ENCODE results near the gene DYRK1A. TPM values are rescaled to one million over a fixed set of nuclear protein-coding genes. Genes with fewer than 3 reads are reported as not detected.

Gene DYRK1A
- total RNA-seq, 1 experiment from 2014 or later, result 48.7 TPM

GRCh38 chr21:37516998-37517397, 150.4 kb downstream of the DYRK1A start:
- ATAC-seq (no peak), DNase-seq (no peak)
- H3K4me1 ChIP-seq (ENCODE audit: insufficient read depth, low read length), result no peaks in the 10 kb centered on the region
- no peaks in the 10 kb centered on the region for H4K20me1 ChIP-seq (ENCODE audit: low read length)
- H3K9me2 ChIP-seq (replicated peaks; ENCODE audit: low read length), result no peaks in the 10 kb centered on the region
- no peak overlapping the region for H3K4me3 ChIP-seq (ENCODE audit: low read length)
- H3K27ac ChIP-seq (ENCODE audit: low read length), result no peak overlapping the region
- POLR2A ChIA-PET (ENCODE audit: unreplicated experiment), result no interaction called here
- no peaks in the 10 kb centered on the region for H3K27me3 ChIP-seq (ENCODE audit: low read length)
- no peak overlapping the region for H2AFZ ChIP-seq (ENCODE audit: low read length)
- no peaks in the 10 kb centered on the region for H3K9me3 ChIP-seq (ENCODE audit: low read length)
- CTCF ChIA-PET, result no interaction called here
- no peak overlapping the region for H3K9ac ChIP-seq (ENCODE audit: low read length)
- no peaks in the 10 kb centered on the region for H3K79me2 ChIP-seq (ENCODE audit: low read length)
- TF ChIP-seq EZH2phosphoT487 (IDR thresholded peaks at IDR 0.05; ENCODE audit: borderline replicate concordance, low read length), result no peak
- no peak for TF ChIP-seq EZH2 (IDR thresholded peaks at IDR 0.05; ENCODE audit: low read length, unreplicated experiment)
- TF ChIP-seq CTCF (conservative IDR thresholded peaks at IDR 0.05; ENCODE audit: low read depth, low read length), result no peak
- H3F3A ChIP-seq (ENCODE audit: low read length, unreplicated experiment), result no peaks in the 10 kb centered on the region
- intact Hi-C loops (cut with micrococcal nuclease), result no loop called here
- no peak overlapping the region for H3K4me2 ChIP-seq (ENCODE audit: low read length)
- H3K36me3 ChIP-seq (ENCODE audit: low read depth, low read length), result peaks cover 32% of the 10 kb centered on the region
- no TSS peak for BruUV-seq (replicated peaks)

GRCh38 chr21:37520801-37521200, 154.2 kb downstream of the DYRK1A start:
- TF ChIP-seq EZH2phosphoT487 (IDR thresholded peaks at IDR 0.05; ENCODE audit: borderline replicate concordance, low read length) (no peak), EZH2 (IDR thresholded peaks at IDR 0.05; ENCODE audit: low read length, unreplicated experiment) (no peak), CTCF (conservative IDR thresholded peaks at IDR 0.05; ENCODE audit: low read depth, low read length) (no peak)
- H3K27me3 ChIP-seq (ENCODE audit: low read length), result no peaks in the 10 kb centered on the region
- ATAC-seq (no peak), DNase-seq (no peak)
- intact Hi-C loops (cut with micrococcal nuclease), result no loop called here
- H3K9ac ChIP-seq (ENCODE audit: low read length), result no peak overlapping the region
- no peak overlapping the region for H3K4me3 ChIP-seq (ENCODE audit: low read length)
- peaks cover 13% of the 10 kb centered on the region; the same call in 1 of the 2 replicates for H3K36me3 ChIP-seq (ENCODE audit: low read depth, low read length)
- H3F3A ChIP-seq (ENCODE audit: low read length, unreplicated experiment), result no peaks in the 10 kb centered on the region
- no peaks in the 10 kb centered on the region for H3K4me1 ChIP-seq (ENCODE audit: insufficient read depth, low read length)
- BruUV-seq (replicated peaks), result no TSS peak
- H3K27ac ChIP-seq (ENCODE audit: low read length), result no peak overlapping the region
- ChIA-PET CTCF (no interaction called here), POLR2A (ENCODE audit: unreplicated experiment) (interaction anchor here (0.6 kb wide), 1 partner anchor 24 kb away, joined by 3 read pairs; no protein-coding TSS in a partner anchor)
- H3K4me2 ChIP-seq (ENCODE audit: low read length), result no peak overlapping the region
- H3K9me2 ChIP-seq (replicated peaks; ENCODE audit: low read length), result no peaks in the 10 kb centered on the region
- no peaks in the 10 kb centered on the region for H3K79me2 ChIP-seq (ENCODE audit: low read length)
- H4K20me1 ChIP-seq (ENCODE audit: low read length), result no peaks in the 10 kb centered on the region
- no peak overlapping the region for H2AFZ ChIP-seq (ENCODE audit: low read length)
- H3K9me3 ChIP-seq (ENCODE audit: low read length), result no peaks in the 10 kb centered on the region

- ChIA-PET CTCF (no interaction called here), POLR2A (ENCODE audit: unreplicated experiment) (interaction anchor here (0.6 kb wide), 1 partner anchor 25 kb away, joined by 3 read pairs; no protein-coding TSS in a partner anchor)
- Histone ChIP-seq H3K79me2 (ENCODE audit: low read length) (no peaks in the 10 kb centered on the region), H4K20me1 (ENCODE audit: low read length) (no peaks in the 10 kb centered on the region), H3K4me3 (ENCODE audit: low read length) (no peak overlapping the region), H2AFZ (ENCODE audit: low read length) (no peak overlapping the region), H3K36me3 (ENCODE audit: low read depth, low read length) (peaks cover 4% of the 10 kb centered on the region; the same call in 1 of the 2 replicates), H3K9ac (ENCODE audit: low read length) (no peak overlapping the region), H3K9me3 (ENCODE audit: low read length) (no peaks in the 10 kb centered on the region), H3K4me1 (ENCODE audit: insufficient read depth, low read length) (no peaks in the 10 kb centered on the region), H3F3A (ENCODE audit: low read length, unreplicated experiment) (no peaks in the 10 kb centered on the region), H3K27me3 (ENCODE audit: low read length) (no peaks in the 10 kb centered on the region), H3K9me2 (replicated peaks; ENCODE audit: low read length) (no peaks in the 10 kb centered on the region), H3K27ac (ENCODE audit: low read length) (no peak overlapping the region), H3K4me2 (ENCODE audit: low read length) (no peak overlapping the region)
- ATAC-seq (no peak), DNase-seq (no peak)
- TF ChIP-seq EZH2 (IDR thresholded peaks at IDR 0.05; ENCODE audit: low read length, unreplicated experiment), result no peak
- no peak for TF ChIP-seq CTCF (conservative IDR thresholded peaks at IDR 0.05; ENCODE audit: low read depth, low read length)
- no peak for TF ChIP-seq EZH2phosphoT487 (IDR thresholded peaks at IDR 0.05; ENCODE audit: borderline replicate concordance, low read length)
- no TSS peak for BruUV-seq (replicated peaks)
- intact Hi-C loops (cut with micrococcal nuclease), result no loop called here
These were observed 155.1 kb downstream of the DYRK1A start for GRCh38 chr21:37521658-37522057.
